K562 (cell line): ENCODE results near the gene NOTCH1.

Experiments
- CREM ChIP-seq: IDR thresholded peaks from 2 replicates; pipeline ENCODE4 v1.6.1; 2014; ENCODE audit warnings: antibody characterized with exemption, low read depth
- CTCF ChIP-seq, 3 experiments: IDR thresholded peaks in 2 of 3; conservative IDR thresholded peaks in 1 of 3; 2 replicates each; pipeline ENCODE4 v1.5.1; 2011 to 2012; ENCODE audit warnings: low read length in 3 of 3, mild to moderate bottlenecking in 3 of 3, control low read depth in 2 of 3, improper control_type of control experiment in 1 of 3, inconsistent platforms in 1 of 3, low read depth in 1 of 3, mixed read lengths in 1 of 3, moderate library complexity in 1 of 3; ENCODE audit not compliant: insufficient read depth in 2 of 3
- ETS2 ChIP-seq: IDR thresholded peaks from 2 replicates; pipeline ENCODE4 v1.6.1; 2016; ENCODE audit warnings: borderline replicate concordance, missing genetic modification characterization, mild to moderate bottlenecking, moderate library complexity, missing compliant biosample characterization; ENCODE audit not compliant: poor library complexity, severe bottlenecking
- HDGF ChIP-seq: fragments of 450-650 bp; IDR thresholded peaks from 2 replicates; pipeline ENCODE4 v1.6.1; 2016
- JUND ChIP-seq, 2 experiments: IDR thresholded peaks; 2 replicates in 1 of 2; 3 replicates in 1 of 2; pipeline ENCODE4 v1.6.1; 2011; ENCODE audit warnings: borderline replicate concordance in 2 of 2, low read depth in 2 of 2, low read length in 2 of 2, improper control_type of control experiment in 1 of 2, missing biosample characterization in 1 of 2, missing genetic modification characterization in 1 of 2, missing genetic modification reagents in 1 of 2
- MXI1 ChIP-seq: IDR thresholded peaks from 2 replicates; pipeline ENCODE4 v1.6.1; 2011; ENCODE audit warnings: low read depth, mild to moderate bottlenecking, improper control_type of control experiment, low read length
- NONO ChIP-seq, 2 experiments: fragments of 200-400 bp in 1 of 2; fragments of 450-650 bp in 1 of 2; formaldehyde crosslinking in 1 of 2; IDR thresholded peaks; 2 replicates each; pipeline ENCODE4 v1.6.1; 2017; ENCODE audit warnings: low read depth in 2 of 2, mild to moderate bottlenecking in 2 of 2, moderate library complexity in 2 of 2, low read length in 1 of 2
- RFX5 ChIP-seq: IDR thresholded peaks from 2 replicates; pipeline ENCODE4 v1.6.1; 2011; ENCODE audit warnings: low read depth, mild to moderate bottlenecking, improper control_type of control experiment, low read length
- SMC3 ChIP-seq: conservative IDR thresholded peaks from 2 replicates; pipeline ENCODE4 v1.6.1; 2011; ENCODE audit warnings: low read depth, low read length, improper control_type of control experiment; ENCODE audit not compliant: insufficient read depth
- TCF7 ChIP-seq: sonication (generic); IDR thresholded peaks from 2 replicates; pipeline ENCODE4 v1.6.1; 2016; ENCODE audit warnings: antibody characterized with exemption, borderline replicate concordance
- TFAP4 ChIP-seq: sonication (generic); formaldehyde crosslinking; IDR thresholded peaks from 2 replicates; pipeline ENCODE4 v1.8.0; 2022; ENCODE audit warnings: missing genetic modification reagents, mild to moderate bottlenecking, moderate library complexity, borderline replicate concordance
- ZBTB2 ChIP-seq: fragments of 450-650 bp; IDR thresholded peaks from 2 replicates; pipeline ENCODE4 v1.6.1; 2016; ENCODE audit warnings: antibody characterized with exemption
- ZBTB43 ChIP-seq: sonication (generic); formaldehyde crosslinking; IDR thresholded peaks from 2 replicates; pipeline ENCODE4 v1.8.0; 2023; ENCODE audit warnings: mild to moderate bottlenecking, missing genetic modification reagents
- ZNF274 ChIP-seq: IDR thresholded peaks from 2 replicates; pipeline ENCODE4 v1.6.1; 2011; ENCODE audit warnings: low read depth, mild to moderate bottlenecking, low read length, moderate library complexity, borderline replicate concordance

GRCh38 chr9:136511144-136511669, 34.6 kb downstream of the NOTCH1 start:
- TF ChIP-seq RFX5: no peak
- no peak for TF ChIP-seq TCF7
- TF ChIP-seq CTCF (IDR thresholded peaks at IDR 0.05 in 2 of 3, conservative IDR thresholded peaks at IDR 0.05 in 1 of 3; ENCODE audit: insufficient read depth in 2 of 3, low read depth in 1 of 3, low read length in 3 of 3): no peak
- TF ChIP-seq HDGF: no peak
- TF ChIP-seq ZBTB2: no peak
- no peak for TF ChIP-seq CREM
- no peak for TF ChIP-seq SMC3
- TF ChIP-seq ETS2 (tag): no peak
- no peak for TF ChIP-seq ZNF274
- no peak for TF ChIP-seq MXI1
- no peak for TF ChIP-seq NONO (IDR thresholded peaks at IDR 0.05; ENCODE audit: low read depth in 2 of 2, low read length in 1 of 2)
- no peak for TF ChIP-seq JUND (IDR thresholded peaks at IDR 0.05; ENCODE audit: borderline replicate concordance, low read depth, low read length)
- no peak for TF ChIP-seq JUND (tag; IDR thresholded peaks at IDR 0.05; ENCODE audit: borderline replicate concordance, low read depth, low read length)
- TF ChIP-seq TFAP4: no peak
- no peak for TF ChIP-seq ZBTB43
